ENCODE results near the gene ECM1. TPM values are rescaled to one million over a fixed set of nuclear protein-coding genes. Genes with fewer than 3 reads are reported as not detected.

The ECM1 gene
- polyA plus RNA-seq, 1 donor (not counting 4 experiments of a cell fraction or from before 2014, with no cell fraction given), result 23.6 TPM

GRCh38 chr1:150561254-150561973 is 53.5 kb downstream of the ECM1 start:
- DNase-seq (ENCODE audit: low read depth, low spot score) (peak; percentile 96), FAIRE-seq (peak; percentile 29)
- Histone ChIP-seq H4K20me1 (ENCODE audit: control insufficient read depth, extremely low read depth, insufficient read depth, low read length) (no peaks in the 10 kb centered on the region), H3K36me3 (ENCODE audit: control insufficient read depth in 2 of 2, extremely low read depth in 1 of 2, insufficient read depth in 2 of 2, low read length in 2 of 2) (peaks cover 0 to 2% of the 10 kb centered on the region in 2 experiments), H2AFZ (ENCODE audit: control insufficient read depth, low read length) (peak overlapping the region; percentile 90), H3K4me3 (ENCODE audit: control insufficient read depth in 2 of 3, extremely low read depth in 1 of 3, insufficient read depth in 2 of 3, low read depth in 1 of 3, low read length in 3 of 3) (peak overlapping the region; percentile 43 to 74 (median 69)), H3K79me2 (ENCODE audit: control insufficient read depth, insufficient read depth, low read length) (peaks cover 7% of the 10 kb centered on the region), H3K4me1 (ENCODE audit: control insufficient read depth, extremely low read depth, insufficient read depth, low read length) (peaks cover 45% of the 10 kb centered on the region), H3K9ac (ENCODE audit: control insufficient read depth, extremely low read depth, insufficient read depth, low read length) (peak overlapping the region; percentile 99), H3K27me3 (ENCODE audit: control insufficient read depth, extremely low read depth, insufficient read depth, low read length) (no peaks in the 10 kb centered on the region), H3K4me2 (ENCODE audit: control insufficient read depth, extremely low read depth, insufficient read depth, low read depth, low read length) (peak overlapping the region; percentile 94), H3K9me3 (ENCODE audit: control insufficient read depth, low read depth, low read length) (no peaks in the 10 kb centered on the region), H3K27ac (ENCODE audit: control insufficient read depth, insufficient read depth, low read length) (peak overlapping the region; percentile 99), H3K9me1 (ENCODE audit: control insufficient read depth, extremely low read depth, insufficient read depth, low read length) (peaks cover 3% of the 10 kb centered on the region)
- dilution Hi-C loops (cut with MboI; ENCODE audit: extremely low pct_ligation_motif_present, low sequenced_read_pairs), result no loop called here
- TF ChIP-seq CTCF (optimal IDR thresholded peaks at IDR 0.05 in 1 of 3, IDR thresholded peaks at IDR 0.05 in 1 of 3, conservative IDR thresholded peaks at IDR 0.05 in 1 of 3; ENCODE audit: extremely low read depth in 1 of 3, insufficient read depth in 2 of 3, low read length in 3 of 3) (peak in 1 of 3 experiments; percentile 48), EZH2 (IDR thresholded peaks at IDR 0.05; ENCODE audit: low read length) (no peak)

GRCh38 chr1:150561974-150562445 is 54.1 kb downstream of the ECM1 start:
- dilution Hi-C loops (cut with MboI; ENCODE audit: extremely low pct_ligation_motif_present, low sequenced_read_pairs), result no loop called here
- Histone ChIP-seq H2AFZ (ENCODE audit: control insufficient read depth, low read length) (no peak overlapping the region), H3K4me1 (ENCODE audit: control insufficient read depth, extremely low read depth, insufficient read depth, low read length) (peaks cover 45% of the 10 kb centered on the region), H3K9me1 (ENCODE audit: control insufficient read depth, extremely low read depth, insufficient read depth, low read length) (peaks cover 3% of the 10 kb centered on the region), H3K27ac (ENCODE audit: control insufficient read depth, insufficient read depth, low read length) (peak overlapping the region; percentile 99), H4K20me1 (ENCODE audit: control insufficient read depth, extremely low read depth, insufficient read depth, low read length) (no peaks in the 10 kb centered on the region), H3K36me3 (ENCODE audit: control insufficient read depth in 2 of 2, extremely low read depth in 1 of 2, insufficient read depth in 2 of 2, low read length in 2 of 2) (peaks cover 0 to 2% of the 10 kb centered on the region in 2 experiments), H3K27me3 (ENCODE audit: control insufficient read depth, extremely low read depth, insufficient read depth, low read length) (no peaks in the 10 kb centered on the region), H3K9me3 (ENCODE audit: control insufficient read depth, low read depth, low read length) (no peaks in the 10 kb centered on the region), H3K9ac (ENCODE audit: control insufficient read depth, extremely low read depth, insufficient read depth, low read length) (peak overlapping the region; percentile 99), H3K4me3 (ENCODE audit: control insufficient read depth in 2 of 3, extremely low read depth in 1 of 3, insufficient read depth in 2 of 3, low read depth in 1 of 3, low read length in 3 of 3) (peak overlapping the region; percentile 43 to 74 (median 69)), H3K79me2 (ENCODE audit: control insufficient read depth, insufficient read depth, low read length) (peaks cover 13% of the 10 kb centered on the region), H3K4me2 (ENCODE audit: control insufficient read depth, extremely low read depth, insufficient read depth, low read depth, low read length) (peak overlapping the region; percentile 94)
- DNase-seq (ENCODE audit: low read depth, low spot score) (no peak), FAIRE-seq (peak; percentile 55)
- TF ChIP-seq EZH2 (IDR thresholded peaks at IDR 0.05; ENCODE audit: low read length), result no peak

Measured in keratinocyte (primary cell).